Retina (tissue), 1 donor: ENCODE data around the gene PTPRS.
"Not testable (repeated sequence)": the region's sequence is repeated elsewhere in the genome, so short reads cannot be mapped to it uniquely, and the experiment has no call there.

Experiments
- DNase-seq: peaks from one replicate; pipeline ENCODE4 v3.0.0-alpha.2; 2016

The PTPRS gene

DNA sequence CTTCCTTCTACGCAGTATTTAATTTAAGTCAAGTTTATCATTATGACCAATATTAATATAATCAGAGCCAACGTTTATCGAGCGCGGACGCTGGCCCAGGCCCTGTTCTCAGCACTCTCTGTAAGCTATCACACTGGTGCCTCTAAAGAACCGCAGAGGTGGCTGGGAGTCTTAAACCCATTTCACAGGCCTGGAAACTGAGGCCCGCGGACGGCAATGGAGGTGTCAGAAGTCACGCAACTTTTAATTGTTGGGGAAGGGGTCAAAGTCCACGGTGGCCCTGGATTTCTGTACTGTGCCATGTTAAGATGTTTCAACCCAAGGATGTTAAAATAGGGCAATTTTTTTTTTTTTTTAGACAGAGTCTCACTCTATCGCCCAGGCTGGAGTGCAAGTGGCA lies 8.8 kb downstream of the PTPRS start:
- no peak for DNase-seq

- no peak for DNase-seq
These were observed 10.3 kb downstream of the PTPRS start for GRCh38 chr19:5330307-5330720.

- no peak for DNase-seq
These were observed 11.5 kb downstream of the PTPRS start for GRCh38 chr19:5329141-5329540.

GRCh38 chr19:5328407-5328806 lies 12.2 kb downstream of the PTPRS start:
- DNase-seq, result not testable (repeated sequence)

- DNase-seq, result no peak
These were observed 13.5 kb downstream of the PTPRS start for GRCh38 chr19:5326986-5327623.

DNA sequence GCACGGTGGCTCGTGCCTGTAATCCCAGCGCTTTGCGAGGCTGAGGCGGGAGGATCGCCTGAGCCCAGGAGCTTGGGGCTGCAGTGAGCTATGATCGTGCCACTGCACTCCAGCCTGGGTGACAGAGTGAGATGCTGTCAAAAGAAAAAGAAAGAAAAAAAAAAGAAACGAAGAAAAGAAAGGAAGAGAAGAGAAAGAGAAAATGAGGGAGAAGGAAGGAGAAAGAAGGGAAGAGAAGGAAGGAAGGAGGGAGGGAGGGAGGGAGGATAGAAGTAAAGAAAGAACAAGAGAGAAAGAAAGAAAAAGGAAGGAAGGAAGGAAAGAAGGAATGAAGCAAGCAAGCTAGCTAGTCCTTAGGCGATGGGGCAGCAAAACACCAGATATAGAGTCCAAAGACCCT lies 14.1 kb downstream of the PTPRS start:
- no peak for DNase-seq

- DNase-seq, result no peak
These were observed 15.7 kb downstream of the PTPRS start for GRCh38 chr19:5324947-5325346.

DNA sequence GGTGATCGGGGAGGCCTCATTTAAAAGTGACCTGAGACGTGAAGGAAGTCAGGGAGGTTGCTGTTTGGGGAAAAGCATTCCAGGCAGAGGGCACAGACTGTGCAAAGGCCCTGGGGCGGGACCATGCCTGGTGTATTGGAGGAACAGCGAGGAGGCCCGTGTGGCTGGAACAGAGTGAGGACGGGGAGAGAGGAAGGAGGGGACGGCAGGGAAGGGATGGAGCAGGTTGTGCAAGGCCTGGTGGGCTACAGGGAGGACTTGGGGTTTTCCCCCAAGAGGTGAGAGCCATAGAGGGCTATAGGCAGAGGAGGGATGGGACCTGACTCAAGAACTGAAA lies 17.2 kb downstream of the PTPRS start:
- DNase-seq, result no peak

GRCh38 chr19:5321851-5322681 lies 18.5 kb downstream of the PTPRS start:
- no peak for DNase-seq

GRCh38 chr19:5321066-5321642 lies 19.5 kb downstream of the PTPRS start:
- no peak for DNase-seq

DNA sequence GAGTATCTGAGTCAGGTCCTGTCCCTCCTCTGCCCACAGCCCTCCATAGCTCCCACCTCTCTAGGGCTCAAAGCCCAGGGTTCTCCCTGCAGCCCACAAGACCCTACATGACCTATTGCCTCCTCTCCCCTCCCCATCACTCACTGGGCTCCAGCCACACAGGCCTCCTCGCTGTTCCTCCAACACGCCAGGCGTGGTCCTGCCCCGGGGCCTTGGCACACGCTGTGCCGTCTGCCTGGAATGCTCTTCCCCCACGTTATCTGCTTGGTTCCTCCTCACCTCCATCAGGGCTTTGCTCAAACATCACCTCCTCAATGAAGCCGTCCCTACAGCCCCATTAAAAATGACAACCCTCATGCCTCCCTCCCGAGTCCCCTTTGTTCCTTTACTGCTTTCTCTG lies 21.1 kb downstream of the PTPRS start:
- no peak for DNase-seq

DNA sequence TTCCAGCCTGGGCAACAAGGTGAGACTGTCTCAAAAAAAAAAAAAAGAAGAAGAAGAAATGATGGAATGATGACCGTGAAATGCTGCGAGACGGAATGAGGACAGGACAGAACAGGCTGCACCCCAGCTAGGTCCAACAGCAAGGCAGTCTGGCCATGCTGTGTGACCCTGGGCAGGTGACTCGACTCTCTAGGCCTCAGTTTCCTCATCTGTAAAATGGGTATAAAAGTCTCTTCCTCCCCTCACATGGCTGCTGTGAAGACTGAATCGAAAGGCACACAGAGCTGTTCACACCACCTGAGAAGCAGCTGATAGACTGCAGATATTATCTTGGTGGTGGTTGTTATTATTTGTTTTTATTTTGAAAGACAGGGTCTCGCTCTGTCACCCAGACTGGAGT lies 22.3 kb downstream of the PTPRS start:
- no peak for DNase-seq

GRCh38 chr19:5317321-5317720 lies 23.3 kb downstream of the PTPRS start:
- DNase-seq, result no peak

GRCh38 chr19:5316138-5316537 lies 24.5 kb downstream of the PTPRS start:
- no peak for DNase-seq

DNA sequence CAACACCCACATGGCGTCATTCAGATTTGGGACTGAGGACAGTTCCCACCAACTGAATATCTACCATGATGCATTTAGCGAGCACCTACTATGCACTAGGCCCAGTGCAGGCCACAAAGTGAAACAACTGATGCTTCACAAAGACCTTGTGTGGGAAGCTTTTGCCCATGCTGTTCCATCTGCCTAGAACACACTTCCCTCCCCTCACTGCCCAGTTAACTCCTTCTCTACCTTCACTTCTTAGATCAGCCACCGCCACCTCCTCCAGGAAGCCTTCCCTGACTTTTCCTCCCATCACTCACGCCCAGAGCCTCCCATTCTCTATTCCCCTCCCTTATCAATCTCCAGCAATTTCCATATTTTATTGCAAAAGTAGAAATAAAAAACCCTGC lies 25.7 kb downstream of the PTPRS start:
- no peak for DNase-seq

DNA sequence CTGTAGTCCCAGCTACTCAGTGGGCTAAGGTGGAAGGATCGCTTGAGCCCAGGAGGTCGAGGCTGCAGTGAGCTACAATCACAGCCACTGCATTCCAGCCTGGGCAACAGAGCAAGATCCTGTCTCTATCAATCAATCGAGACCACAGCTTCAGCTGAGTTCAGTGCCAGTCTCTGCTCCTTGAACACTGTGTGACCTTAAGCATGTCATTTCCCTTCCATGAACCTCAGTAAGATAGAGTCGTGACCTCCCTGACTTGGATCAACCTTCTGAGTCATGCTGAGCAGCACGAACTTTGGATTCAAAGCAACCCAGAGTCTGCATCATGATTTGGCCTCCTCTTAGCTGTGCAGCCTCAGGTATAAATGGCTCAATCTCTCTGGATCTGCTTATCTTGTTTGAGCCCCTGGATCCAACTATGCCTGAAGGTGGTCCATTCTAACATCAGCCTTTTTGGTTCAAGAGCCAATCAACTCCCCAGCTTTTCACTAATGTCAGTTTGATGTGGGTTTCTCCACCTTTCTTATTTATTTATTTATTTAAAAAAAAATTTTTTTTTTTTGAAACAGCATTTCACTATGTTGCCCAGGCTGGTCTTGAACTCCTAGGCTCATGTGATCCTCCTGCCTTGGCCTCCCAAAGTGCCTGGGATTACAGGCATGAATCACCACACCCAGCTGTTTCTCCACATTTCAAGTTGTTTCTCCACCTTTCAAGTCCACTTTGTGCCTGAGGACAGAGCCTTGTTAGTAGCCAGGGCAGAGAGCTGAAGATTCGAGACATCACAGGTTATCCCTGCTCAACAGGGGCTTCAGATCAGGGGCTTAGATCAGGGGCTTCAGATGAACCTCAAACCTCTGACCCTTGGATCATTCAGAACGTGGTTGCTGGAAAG lies 26.4 kb downstream of the PTPRS start:
- DNase-seq, result no peak

- DNase-seq, result peak; percentile 50
These were observed 27.3 kb downstream of the PTPRS start for GRCh38 chr19:5313307-5313706.

GRCh38 chr19:5312058-5312457 lies 28.6 kb downstream of the PTPRS start:
- DNase-seq, result no peak

GRCh38 chr19:5309438-5310204 lies 31.0 kb downstream of the PTPRS start:
- no peak for DNase-seq

- no peak for DNase-seq
These were observed 31.9 kb downstream of the PTPRS start for GRCh38 chr19:5308451-5309437.

DNA sequence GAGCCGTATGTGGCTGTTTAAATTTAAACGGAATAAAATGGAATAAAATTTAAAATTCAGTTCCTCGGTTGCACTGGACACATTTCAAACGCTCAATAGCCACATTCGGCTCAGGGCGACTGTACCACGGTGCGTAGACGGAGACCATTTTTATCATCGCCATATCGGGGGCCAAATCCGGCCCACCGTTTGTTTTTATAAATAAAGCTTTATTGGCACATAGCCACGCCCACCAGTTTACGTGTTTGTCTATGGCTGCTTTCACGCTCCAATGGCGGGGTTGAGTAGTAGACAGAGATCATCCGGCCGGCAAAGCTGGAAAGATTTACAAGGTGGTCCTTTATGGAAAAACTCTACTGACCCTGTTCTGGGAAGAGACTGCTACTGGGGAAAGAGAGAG lies 33.0 kb downstream of the PTPRS start:
- DNase-seq, result no peak
